T-cell (primary cell): ENCODE data around the gene SIPA1L2. TPM values are rescaled to one million over a fixed set of nuclear protein-coding genes. Genes with fewer than 3 reads are reported as not detected.

ENCODE experiments used
- ATAC-seq, 4 experiments: fragments of 200-7000 bp in 3 of 4; fragments of 150-1000 bp in 1 of 4; cut with Tn5 transposase; replicated peaks in 1 of 4; 1 replicate in 3 of 4; 2 replicates in 1 of 4; pipeline ENCODE4 v1.10.0; 2021; ENCODE audit warnings: moderate library complexity in 3 of 4, mild to moderate bottlenecking in 2 of 4, moderate number of reproducible peaks in 1 of 4
- CTCF ChIA-PET, 2 donors: fragments of 300-600 bp; sonication (Branson Sonifier 250); formaldehyde crosslinking; loops; one replicate each; lab custom pipeline; 2022; ENCODE audit warnings: antibody characterized with exemption in 2 of 2; lab: Charles Lee
- POLR2A ChIA-PET, 2 donors: fragments of 300-600 bp; sonication (Branson Sonifier 250); formaldehyde crosslinking; loops; one replicate each; lab custom pipeline; 2022; ENCODE audit warnings: antibody characterized with exemption in 2 of 2; lab: Charles Lee
- DNase-seq, 35 experiments: peaks; one replicate each; pipeline versions ENCODE4 v3.0.0 to v3.0.0-alpha.2; 2013 to 2023
- H3K27ac ChIP-seq: one replicate; pipeline ENCODE4 v1.5.1; 2013; ENCODE audit warnings: low read length
- H3K27me3 ChIP-seq, 2 experiments: replicated peaks in 1 of 2; 1 replicate in 1 of 2; 2 replicates in 1 of 2; pipeline versions ENCODE4 v1.6.1 to v1.7.0; 2013; ENCODE audit warnings: low read length in 1 of 2, mixed read lengths in 1 of 2; ENCODE audit not compliant: control insufficient read depth in 2 of 2, insufficient read depth in 2 of 2; ENCODE audit errors: extremely low read depth in 1 of 2
- H3K36me3 ChIP-seq, 2 donors: 1 replicate in 1 of 2; 2 replicates in 1 of 2; pipeline versions ENCODE4 v1.6.1 to v1.7.0; 2013; ENCODE audit warnings: low read length in 1 of 2; ENCODE audit not compliant: control insufficient read depth in 2 of 2, insufficient read depth in 1 of 2; ENCODE audit errors: extremely low read depth in 1 of 2
- H3K4me1 ChIP-seq, 2 experiments: 1 replicate in 1 of 2; 2 replicates in 1 of 2; pipeline versions ENCODE4 v1.6.1 to v1.7.0; 2013; ENCODE audit warnings: low read length in 2 of 2, mixed read lengths in 1 of 2; ENCODE audit not compliant: insufficient read depth in 2 of 2, control insufficient read depth in 1 of 2; ENCODE audit errors: extremely low read depth in 1 of 2
- H3K4me3 ChIP-seq, 2 donors: 1 replicate in 1 of 2; 2 replicates in 1 of 2; pipeline versions ENCODE4 v1.5.1 to v1.7.0; 2013; ENCODE audit warnings: mild to moderate bottlenecking in 2 of 2, low read length in 1 of 2, moderate library complexity in 1 of 2; ENCODE audit not compliant: control insufficient read depth in 1 of 2; ENCODE audit errors: extremely low read depth in 1 of 2
- H3K9me3 ChIP-seq: 2 replicates; pipeline ENCODE4 v1.7.0; 2013
- H3K27ac Mint-ChIP-seq, 2 donors: one replicate each; pipeline ENCODE4 v1.8.0; 2020 to 2021; ENCODE audit warnings: mild to moderate bottlenecking in 2 of 2, mixed read lengths in 2 of 2
- H3K27me3 Mint-ChIP-seq, 2 donors: one replicate each; pipeline ENCODE4 v1.8.0; 2021 to 2022; ENCODE audit warnings: mixed read lengths in 2 of 2
- H3K36me3 Mint-ChIP-seq: one replicate; pipeline ENCODE4 v1.8.0; 2021; ENCODE audit warnings: mixed read lengths
- H3K4me1 Mint-ChIP-seq, 3 donors: one replicate each; pipeline ENCODE4 v1.8.0; 2020 to 2022; ENCODE audit warnings: mixed read lengths in 3 of 3, mild to moderate bottlenecking in 1 of 3
- H3K4me3 Mint-ChIP-seq, 3 donors: one replicate each; pipeline ENCODE4 v1.8.0; 2020 to 2022; ENCODE audit warnings: mild to moderate bottlenecking in 3 of 3, mixed read lengths in 3 of 3, moderate library complexity in 3 of 3
- H3K9me3 Mint-ChIP-seq, 3 donors: one replicate each; pipeline ENCODE4 v1.8.0; 2020 to 2022; ENCODE audit warnings: mixed read lengths in 3 of 3
- WGBS: methylation state at CpG from one replicate; pipeline ENCODE4 v1.1.5; 2013; ENCODE audit warnings: missing lambda C conversion rate; ENCODE audit not compliant: insufficient coverage; 5-methylcytosine and 5-hydroxymethylcytosine counted together
- total RNA-seq, 35 experiments: library from RNA in 6 of 35; stranded (reverse) in 6 of 35; fragments of 120-200 nt in 1 of 35; gene quantifications; one replicate each; pipeline versions ENCODE4 v1.2.1 to v1.2.4 and lab custom pipeline; 2013 to 2026

SIPA1L2 gene
- total RNA-seq, 5 donors from 2014 or later (not counting 1 experiment from before 2014, with no cell fraction given) = 0.70 to 3.3 (median 1.2) TPM

DNA sequence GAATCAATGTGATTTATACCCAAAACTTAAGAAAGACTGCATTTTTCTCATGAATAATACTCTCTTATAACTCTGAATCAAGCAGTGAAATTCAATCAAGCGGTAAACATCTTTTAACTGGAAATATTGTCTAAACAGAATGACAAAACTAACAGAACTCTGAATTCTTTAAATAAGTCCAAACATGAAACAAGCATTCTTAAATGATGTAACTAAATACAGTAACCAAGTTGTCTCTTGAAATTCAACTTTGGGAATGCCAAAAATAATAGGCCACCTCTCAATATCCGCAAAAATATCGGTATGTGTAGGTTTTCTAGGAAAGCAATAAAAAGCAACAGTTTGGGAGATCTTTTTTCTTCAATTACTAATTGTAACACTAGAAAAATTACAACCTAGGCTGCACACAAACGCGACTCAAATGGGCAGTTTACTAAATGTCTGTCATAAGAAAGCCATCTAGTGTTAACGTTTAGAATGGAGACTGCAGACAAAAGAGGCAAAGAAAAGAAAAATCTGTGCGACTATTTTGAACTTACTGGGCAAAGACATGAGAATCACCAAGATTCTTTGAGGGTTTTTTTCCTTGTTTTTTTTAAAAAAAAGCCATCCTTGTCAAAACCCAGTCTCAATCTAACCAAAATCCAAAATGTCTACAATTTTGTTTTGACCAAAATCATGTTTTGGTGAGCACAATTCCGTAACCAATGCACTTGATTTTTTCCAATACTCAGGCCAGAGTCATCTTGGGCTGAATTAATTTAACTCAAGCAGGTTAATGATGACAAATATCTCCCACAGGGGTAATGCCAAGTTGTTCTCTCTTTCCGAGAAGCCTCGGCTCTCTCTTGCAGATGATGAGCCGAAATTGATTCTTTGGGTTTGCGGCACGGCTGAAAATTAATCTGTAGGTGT lies 1.3 kb downstream of the SIPA1L2 start:
- peak overlapping the region in 1 of 2 donors; percentile 34 for H3K27ac Mint-ChIP-seq
- no peaks in the 10 kb centered on the region for H3K36me3 Mint-ChIP-seq

DNA sequence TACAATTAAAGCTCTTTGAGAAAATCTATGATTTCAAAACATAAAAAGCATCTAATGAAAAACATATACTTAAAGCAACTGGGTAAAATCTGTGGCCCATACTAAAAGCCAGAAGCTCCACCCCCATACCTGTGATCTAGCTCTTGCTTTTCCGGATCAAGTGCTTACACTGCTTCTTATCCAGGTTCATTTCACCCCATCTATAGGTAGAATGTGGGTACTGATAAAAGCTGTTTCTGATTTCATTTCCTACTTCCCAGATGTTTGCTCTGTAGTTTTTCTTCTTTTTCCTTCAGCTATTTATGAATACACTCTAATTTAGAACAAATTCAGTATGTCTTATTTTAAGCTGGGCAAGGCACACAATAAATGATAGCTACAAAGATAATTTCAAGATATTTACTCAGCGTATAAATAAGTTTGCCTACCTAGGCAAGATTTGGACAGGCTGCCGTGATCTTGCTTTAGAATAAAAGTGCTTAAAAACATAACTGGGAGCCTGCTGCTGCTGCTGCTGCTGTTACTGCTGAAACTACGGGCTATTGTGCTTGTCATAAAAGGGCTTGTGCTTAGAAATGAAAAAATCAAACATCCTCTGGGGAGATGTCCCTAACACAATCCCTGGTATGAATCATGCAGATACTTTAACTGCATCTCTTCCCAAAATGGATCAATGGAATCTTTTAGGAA lies 2.1 kb downstream of the SIPA1L2 start:
- Mint-ChIP-seq H3K36me3 (no peaks in the 10 kb centered on the region), H3K4me1 (peaks cover 21 to 28% (median 28%) of the 10 kb centered on the region in 3 donors), H3K27me3 (peaks cover 18 to 23% of the 10 kb centered on the region in 2 donors), H3K9me3 (no peaks in the 10 kb centered on the region), H3K4me3 (peak overlapping the region; percentile 22 to 89 (median 80)), H3K27ac (no peak overlapping the region)
- Histone ChIP-seq H3K4me3 (no peak overlapping the region), H3K27me3 (peaks cover 0 to 17% of the 10 kb centered on the region in 2 experiments), H3K9me3 (no peaks in the 10 kb centered on the region), H3K36me3 (no peaks in the 10 kb centered on the region), H3K27ac (no peak overlapping the region), H3K4me1 (peaks cover 8 to 19% of the 10 kb centered on the region in 2 experiments)
- POLR2A ChIA-PET = interaction anchor here (0.5 to 0.6 kb wide), 3 partner anchors 57 to 618 kb away, joined by 3 to 4 read pairs (median 4); no protein-coding TSS in a partner anchor
- peak in 3 of 4 experiments; percentile 25 to 62 (median 38) for ATAC-seq
- peak in 14 of 35 experiments; percentile 5 to 74 (median 27) for DNase-seq
- CTCF ChIA-PET = interaction anchor here (0.5 to 1.5 kb wide), 35 partner anchors 9 to 1816 kb away, joined by 3 to 27 read pairs (median 4); partner anchors contain the start of genes EXOC8 (in 1 of the 2) and SPRTN (in 1 of the 2)
- 93% methylated on average over 2 of the region's 4 CpGs for WGBS

More for the DNA sequence above, 1.3 kb downstream of the SIPA1L2 start:
- H3K36me3 ChIP-seq = no peaks in the 10 kb centered on the region
- peaks cover 0 to 17% of the 10 kb centered on the region in 2 experiments for H3K27me3 ChIP-seq
- ATAC-seq (no peak), DNase-seq (peak in 1 of 35 experiments; percentile 26)
- ChIA-PET CTCF (interaction anchor here (0.5 to 1.5 kb wide), 15 partner anchors 9 to 1291 kb away, joined by 3 to 27 read pairs (median 5); partner anchors contain the start of genes EXOC8 (in 1 of the 2) and SPRTN (in 1 of the 2)), POLR2A (no interaction called here)
- H3K9me3 ChIP-seq = no peaks in the 10 kb centered on the region
- WGBS = 24% methylated on average over 8 of the region's 13 CpGs
- peak overlapping the region; percentile 46 to 66 for H3K4me3 ChIP-seq
- peaks cover 22 to 26% of the 10 kb centered on the region in 2 donors for H3K27me3 Mint-ChIP-seq
- H3K9me3 Mint-ChIP-seq = no peaks in the 10 kb centered on the region
- H3K4me1 Mint-ChIP-seq = peaks cover 21 to 28% (median 28%) of the 10 kb centered on the region in 3 donors
- H3K27ac ChIP-seq = no peak overlapping the region
- H3K4me1 ChIP-seq = peaks cover 8 to 19% of the 10 kb centered on the region in 2 experiments
- peak overlapping the region; percentile 80 to 89 (median 83) for H3K4me3 Mint-ChIP-seq

DNA sequence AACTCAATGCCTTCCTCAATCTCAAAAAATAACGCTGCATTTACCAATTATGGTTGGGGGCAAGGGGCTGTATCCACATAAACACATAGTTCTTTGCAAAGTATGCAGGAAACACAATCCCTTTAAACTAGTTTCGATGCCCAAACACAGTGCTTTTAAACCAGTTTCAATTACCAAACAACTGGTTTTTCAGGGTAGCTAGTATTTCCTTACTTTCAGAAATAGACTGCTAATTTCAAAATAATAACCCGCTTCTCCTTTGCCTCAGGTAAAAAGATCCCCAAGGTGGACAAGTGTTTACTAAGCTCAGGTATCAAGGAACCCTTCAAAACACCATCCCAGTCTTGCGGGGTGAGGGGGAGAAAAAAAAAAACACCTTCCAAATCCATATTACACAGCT lies 2.8 kb downstream of the SIPA1L2 start:
- Mint-ChIP-seq H3K36me3 (no peaks in the 10 kb centered on the region), H3K27me3 (peaks cover 17% of the 10 kb centered on the region in 2 donors), H3K9me3 (no peaks in the 10 kb centered on the region), H3K4me1 (peaks cover 21 to 28% (median 28%) of the 10 kb centered on the region in 3 donors), H3K4me3 (no peak overlapping the region), H3K27ac (no peak overlapping the region)
- ATAC-seq (no peak), DNase-seq (no peak)
- H3K27ac ChIP-seq = no peak overlapping the region
- H3K4me3 ChIP-seq = no peak overlapping the region
- H3K9me3 ChIP-seq = no peaks in the 10 kb centered on the region
- peaks cover 0 to 17% of the 10 kb centered on the region in 2 experiments for H3K27me3 ChIP-seq
- POLR2A ChIA-PET = interaction anchor here (0.5 to 0.7 kb wide), 5 partner anchors 47 to 668 kb away, joined by 3 to 4 read pairs (median 3); no protein-coding TSS in a partner anchor
- H3K4me1 ChIP-seq = peaks cover 8 to 19% of the 10 kb centered on the region in 2 experiments
- WGBS = 89% methylated on average over 1 of the region's 4 CpGs
- CTCF ChIA-PET = interaction anchor here (0.6 to 1.5 kb wide), 33 partner anchors 8 to 1815 kb away, joined by 3 to 27 read pairs (median 4); partner anchors contain the start of genes EXOC8 (in 1 of the 2) and SPRTN (in 1 of the 2)
- no peaks in the 10 kb centered on the region for H3K36me3 ChIP-seq

DNA sequence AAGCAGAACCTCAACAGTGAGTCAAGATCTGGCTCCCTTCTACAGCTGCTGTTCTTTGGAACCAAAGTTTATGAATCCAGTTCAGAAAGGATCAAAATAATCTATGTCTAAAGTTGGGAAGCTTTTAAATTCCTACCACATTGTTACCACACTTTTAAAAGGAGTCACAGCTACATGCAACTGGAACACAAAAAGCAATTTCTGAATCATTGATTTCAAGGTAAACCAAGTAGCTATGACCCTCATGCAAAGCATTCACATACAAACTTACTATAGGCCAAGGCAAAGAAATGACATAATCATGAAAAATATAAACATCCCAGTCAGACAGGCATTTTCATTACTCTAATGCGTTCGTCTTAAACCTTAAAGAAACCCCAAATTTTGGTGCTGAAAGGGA lies 3.5 kb downstream of the SIPA1L2 start:
- H3K9me3 Mint-ChIP-seq = no peaks in the 10 kb centered on the region
- POLR2A ChIA-PET = interaction anchor here (0.6 kb wide), 2 partner anchors 101 to 330 kb away, joined by 4 read pairs; no protein-coding TSS in a partner anchor

DNA sequence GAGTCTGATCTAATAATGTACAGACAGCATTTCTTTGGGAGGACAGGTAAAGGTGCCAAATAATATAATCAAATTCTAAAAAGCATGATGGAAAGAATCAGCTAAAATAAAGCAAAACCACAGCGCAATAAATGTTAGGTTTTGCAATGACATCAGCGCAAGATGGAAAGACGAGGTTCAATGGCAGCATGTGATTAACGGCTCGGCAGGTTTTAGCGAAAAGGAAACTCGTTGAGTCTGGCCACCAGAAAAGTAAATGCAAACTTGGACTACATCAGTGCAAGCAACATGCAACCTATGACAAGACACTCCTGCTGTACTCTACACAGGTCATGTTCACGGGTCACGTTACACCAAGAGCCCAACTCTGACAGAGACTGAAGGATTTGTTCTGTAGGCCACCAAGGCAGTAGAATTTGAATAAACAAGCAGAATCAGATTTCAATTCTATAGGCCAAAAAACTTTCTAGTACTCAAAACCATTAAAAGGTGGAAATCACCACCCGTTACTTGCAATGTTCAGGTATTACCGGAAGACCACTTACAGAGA lies 4.5 kb downstream of the SIPA1L2 start:
- Histone ChIP-seq H3K27ac (no peak overlapping the region), H3K36me3 (no peaks in the 10 kb centered on the region), H3K9me3 (no peaks in the 10 kb centered on the region), H3K4me3 (no peak overlapping the region), H3K27me3 (peaks cover 0 to 6% of the 10 kb centered on the region in 2 experiments), H3K4me1 (peaks cover 4 to 11% of the 10 kb centered on the region in 2 experiments)
- DNase-seq (no peak), ATAC-seq (no peak)
- 90% methylated on average over 8 of the region's 11 CpGs for WGBS
- ChIA-PET POLR2A (interaction anchor here in 1 of 2 donors (0.6 kb wide), 1 partner anchor 608 kb away, joined by 3 read pairs; no protein-coding TSS in a partner anchor), CTCF (interaction anchor here (0.7 to 1.0 kb wide), 4 partner anchors 20 to 869 kb away, joined by 4 to 6 read pairs (median 4); no protein-coding TSS in a partner anchor)
- H3K36me3 Mint-ChIP-seq = no peaks in the 10 kb centered on the region
- peaks cover 17 to 20% (median 20%) of the 10 kb centered on the region in 3 donors for H3K4me1 Mint-ChIP-seq
- H3K27ac Mint-ChIP-seq = no peak overlapping the region
- peaks cover 7 to 15% of the 10 kb centered on the region in 2 donors for H3K27me3 Mint-ChIP-seq
- no peaks in the 10 kb centered on the region for H3K9me3 Mint-ChIP-seq
- no peak overlapping the region for H3K4me3 Mint-ChIP-seq

More for the DNA sequence above, 3.5 kb downstream of the SIPA1L2 start:
- no peak for ATAC-seq
- H3K4me1 Mint-ChIP-seq = peaks cover 21 to 28% (median 28%) of the 10 kb centered on the region in 3 donors
- peaks cover 13 to 15% of the 10 kb centered on the region in 2 donors for H3K27me3 Mint-ChIP-seq
- Histone ChIP-seq H3K4me3 (no peak overlapping the region), H3K36me3 (no peaks in the 10 kb centered on the region), H3K9me3 (no peaks in the 10 kb centered on the region), H3K27ac (no peak overlapping the region), H3K27me3 (peaks cover 0 to 10% of the 10 kb centered on the region in 2 experiments), H3K4me1 (peaks cover 8 to 19% of the 10 kb centered on the region in 2 experiments)
- H3K27ac Mint-ChIP-seq = no peak overlapping the region
- DNase-seq = no peak
- WGBS = no CpG with 5 or more reads among the region's 2 CpGs
- CTCF ChIA-PET = interaction anchor here (0.7 to 1.4 kb wide), 3 partner anchors 17 to 1756 kb away, joined by 3 to 5 read pairs (median 3); no protein-coding TSS in a partner anchor
- H3K4me3 Mint-ChIP-seq = no peak overlapping the region
- no peaks in the 10 kb centered on the region for H3K36me3 Mint-ChIP-seq
